Stromal cell of bone marrow (primary cell): ENCODE data around the gene LRBA.
A peak's percentile ranks its signal among the peaks of the same experiment; 100 is the strongest.

ENCODE experiments used
- DNase-seq: peaks from one replicate; pipeline ENCODE4 v3.0.0-alpha.2; 2012; ENCODE audit warnings: low read depth

LRBA gene

GRCh38 chr4:150366487-150366999 is 648.5 kb downstream of the LRBA start:
- no peak for DNase-seq

- no peak for DNase-seq
Measured at GRCh38 chr4:150363721-150364688, 651.1 kb downstream of the LRBA start.

- no peak for DNase-seq
Measured at GRCh38 chr4:150358691-150359090, 656.4 kb downstream of the LRBA start.

GRCh38 chr4:150357829-150358228 is 657.3 kb downstream of the LRBA start:
- no peak for DNase-seq

GRCh38 chr4:150355858-150356455 is 659.1 kb downstream of the LRBA start:
- no peak for DNase-seq

- no peak for DNase-seq
Measured at GRCh38 chr4:150355418-150355817, 659.7 kb downstream of the LRBA start.

GRCh38 chr4:150354214-150354796 is 660.8 kb downstream of the LRBA start:
- DNase-seq, result no peak

GRCh38 chr4:150348079-150348478 is 667.0 kb downstream of the LRBA start:
- DNase-seq, result peak; percentile 44

- no peak for DNase-seq
Measured at GRCh38 chr4:150345207-150345744, 669.8 kb downstream of the LRBA start.

- no peak for DNase-seq
Measured at GRCh38 chr4:150343796-150344195, 671.3 kb downstream of the LRBA start.

- no peak for DNase-seq
Measured at GRCh38 chr4:150342945-150343344, 672.1 kb downstream of the LRBA start.

- DNase-seq, result no peak
Measured at GRCh38 chr4:150337734-150338133, 677.4 kb downstream of the LRBA start.

GRCh38 chr4:150336676-150337412 is 678.2 kb downstream of the LRBA start:
- no peak for DNase-seq

GRCh38 chr4:150332961-150333360 is 682.1 kb downstream of the LRBA start:
- no peak for DNase-seq

GRCh38 chr4:150332086-150332485 is 683.0 kb downstream of the LRBA start:
- no peak for DNase-seq

- no peak for DNase-seq
Measured at GRCh38 chr4:150329373-150329772, 685.7 kb downstream of the LRBA start.

- DNase-seq, result no peak
Measured at GRCh38 chr4:150328496-150328895, 686.6 kb downstream of the LRBA start.

- DNase-seq, result no peak
Measured at GRCh38 chr4:150327262-150327780, 687.8 kb downstream of the LRBA start.

GRCh38 chr4:150325872-150326271 is 689.2 kb downstream of the LRBA start:
- no peak for DNase-seq

- DNase-seq, result peak; percentile 28
Measured at GRCh38 chr4:150323406-150324325, 691.4 kb downstream of the LRBA start.
